Skeletal muscle tissue (tissue), 4 donors: ENCODE data around the gene MX2. TPM values are rescaled to one million over a fixed set of nuclear protein-coding genes. Genes with fewer than 3 reads are reported as not detected.
"Not testable (repeated sequence)": the region's sequence is repeated elsewhere in the genome, so short reads cannot be mapped to it uniquely, and the experiment has no call there.

Source experiments
- H3K27ac ChIP-seq: one replicate; pipeline ENCODE4 v1.7.0; 2013; ENCODE audit warnings: mild to moderate bottlenecking, low read depth, low read length, inconsistent platforms
- H3K27me3 ChIP-seq, 3 donors: one replicate each; pipeline ENCODE4 v1.7.0; 2013; ENCODE audit warnings: low read length in 3 of 3; ENCODE audit not compliant: control insufficient read depth in 3 of 3, insufficient read depth in 3 of 3
- H3K36me3 ChIP-seq, 3 donors: one replicate each; pipeline ENCODE4 v1.7.0; 2013; ENCODE audit warnings: low read length in 3 of 3; ENCODE audit not compliant: control insufficient read depth in 3 of 3, insufficient read depth in 3 of 3
- H3K4me1 ChIP-seq, 3 donors: one replicate each; pipeline ENCODE4 v1.7.0; 2013; ENCODE audit warnings: low read length in 3 of 3, mild to moderate bottlenecking in 3 of 3; ENCODE audit not compliant: control insufficient read depth in 3 of 3, insufficient read depth in 3 of 3
- H3K4me3 ChIP-seq, 3 donors: one replicate each; pipeline ENCODE4 v1.7.0; 2013; ENCODE audit warnings: low read length in 3 of 3
- H3K9ac ChIP-seq, 3 donors: one replicate each; pipeline ENCODE4 v1.7.0; 2013; ENCODE audit warnings: low read length in 3 of 3, mild to moderate bottlenecking in 3 of 3, moderate library complexity in 2 of 3, low read depth in 1 of 3
- H3K9me3 ChIP-seq, 3 donors: one replicate each; pipeline ENCODE4 v1.7.0; 2013; ENCODE audit warnings: low read length in 3 of 3; ENCODE audit not compliant: control insufficient read depth in 3 of 3
- total RNA-seq: library from RNA; depleted of rRNA; stranded (reverse); fragments of >200 nt; gene quantifications from one replicate; pipeline ENCODE4 v1.2.3, GENCODE V29; 2014
- donor health status: Osteomylitis.

MX2 gene
- total RNA-seq: 6.8 TPM

DNA sequence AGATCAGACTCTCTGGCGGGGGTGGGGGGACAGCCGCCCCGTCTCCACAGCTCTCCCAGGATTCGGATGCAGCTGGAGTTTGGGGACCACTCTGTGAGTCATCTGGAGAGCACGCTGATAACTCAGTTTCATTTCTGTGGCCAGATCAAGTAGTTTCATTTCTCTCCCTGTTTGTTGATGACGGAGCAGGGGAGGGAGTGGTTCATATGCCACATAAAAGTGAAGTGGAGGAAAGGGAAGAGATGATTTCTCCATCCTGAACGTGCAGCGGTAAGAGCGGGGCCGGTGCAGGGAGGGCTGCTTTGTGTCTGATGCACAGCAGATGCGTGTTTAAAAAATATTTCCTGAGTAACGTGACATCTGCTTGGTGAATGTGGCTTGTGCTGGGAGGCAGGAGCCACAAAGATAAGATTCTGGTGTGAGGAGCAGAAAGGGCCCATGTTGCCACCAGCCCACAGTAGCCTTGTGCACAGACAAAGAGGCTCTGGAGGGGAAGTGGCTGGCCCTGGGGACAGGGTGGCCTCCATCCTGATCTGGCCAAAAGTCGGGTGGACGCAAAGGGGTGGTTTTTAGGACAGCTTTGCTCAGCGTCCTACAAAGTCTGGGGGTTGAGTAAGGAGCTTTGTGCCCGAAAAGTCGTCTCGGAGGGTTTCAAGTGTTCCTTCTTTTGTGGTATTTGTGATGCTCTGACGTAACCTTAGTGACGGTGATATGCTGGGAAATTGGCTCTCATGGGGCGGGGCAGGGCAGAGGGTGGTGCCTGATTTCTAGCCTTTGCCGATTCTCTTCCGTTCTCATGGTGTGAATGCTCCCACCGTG, at the start of gene MX2:
TSS of gene MX2 (plus strand) at position 242 of the 819 bp plus-strand sequence. CDS start 14,880 bp downstream, outside the sequence.
- H3K27ac ChIP-seq: peak within 1 kb of the TSS; percentile 81
- no peaks in the 10 kb centered on the region for H3K9me3 ChIP-seq
- H3K4me3 ChIP-seq: peak within 1 kb of the TSS; percentile 60 to 76 (median 70)
- H3K27me3 ChIP-seq: peaks cover 0 to 5% (median 0%) of the 10 kb centered on the region in 3 donors
- no peaks in the 10 kb centered on the region for H3K36me3 ChIP-seq
- peaks cover 8 to 17% (median 12%) of the 10 kb centered on the region in 3 donors for H3K4me1 ChIP-seq
- peak within 1 kb of the TSS; percentile 67 to 77 (median 68) for H3K9ac ChIP-seq

DNA sequence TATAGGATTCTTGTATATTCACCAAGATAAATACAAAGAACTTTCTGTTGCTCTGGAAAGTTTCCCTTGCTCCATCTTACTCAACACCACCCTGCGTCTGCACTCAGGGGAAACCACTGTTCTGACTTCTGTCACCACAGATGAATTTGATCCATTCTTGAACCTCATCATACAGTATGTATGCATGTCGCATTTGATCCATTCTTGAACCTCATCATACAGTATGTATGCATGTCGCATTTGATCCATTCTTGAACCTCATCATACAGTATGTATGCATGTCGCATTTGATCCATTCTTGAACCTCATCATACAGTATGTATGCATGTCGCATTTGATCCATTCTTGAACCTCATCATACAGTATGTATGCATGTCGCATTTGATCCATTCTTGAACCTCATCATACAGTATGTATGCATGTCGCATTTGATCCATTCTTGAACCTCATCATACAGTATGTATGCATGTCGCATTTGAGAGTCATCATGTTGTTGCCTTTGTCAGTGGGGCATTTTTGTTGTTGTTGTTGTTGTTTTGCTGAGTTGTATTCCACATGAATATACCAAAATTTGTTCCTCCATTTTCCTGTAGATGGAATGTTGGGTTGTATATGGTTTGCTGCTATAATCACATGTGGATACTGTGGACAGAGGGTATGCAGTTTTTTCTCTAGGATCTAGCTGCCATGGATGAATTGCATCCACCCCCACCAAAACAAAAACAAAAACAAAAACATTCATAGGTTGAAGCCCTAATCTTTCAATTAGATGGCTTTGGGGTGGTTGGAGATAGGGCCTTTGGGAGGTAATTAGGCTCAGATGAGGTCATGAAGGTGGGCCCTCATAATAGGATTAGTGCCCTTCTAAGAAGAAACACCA, 48.3 kb upstream of the MX2 start:
- not testable (repeated sequence) for H3K4me3 ChIP-seq, H3K9me3 ChIP-seq, H3K36me3 ChIP-seq, H3K27ac ChIP-seq, H3K9ac ChIP-seq, H3K4me1 ChIP-seq
- peaks cover 11 to 40% (median 23%) of the 10 kb centered on the region in 3 donors for H3K27me3 ChIP-seq

DNA sequence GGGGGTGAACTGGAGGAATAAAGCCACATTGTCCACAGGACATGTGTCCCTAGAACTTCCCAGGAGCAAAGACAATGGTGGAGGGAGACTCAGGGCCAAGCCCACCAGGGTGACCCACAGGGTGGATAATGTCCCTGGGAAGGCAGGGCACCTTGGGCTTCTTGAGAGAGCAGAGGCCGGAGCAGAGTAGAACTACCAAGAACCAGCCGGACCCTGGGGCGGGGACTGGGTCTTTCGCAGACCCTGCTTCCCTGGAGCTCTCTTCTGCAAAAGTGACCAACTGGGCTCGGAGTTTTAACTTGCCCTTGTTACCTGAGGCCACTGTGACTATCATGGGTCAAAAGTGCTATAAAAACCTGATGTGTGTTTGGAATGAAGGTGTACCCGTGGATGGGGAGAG, 46.1 kb upstream of the MX2 start:
- H3K27ac ChIP-seq: no peak overlapping the region
- no peaks in the 10 kb centered on the region for H3K36me3 ChIP-seq
- peaks cover 0 to 5% (median 3%) of the 10 kb centered on the region in 3 donors for H3K4me1 ChIP-seq
- H3K4me3 ChIP-seq: no peak overlapping the region
- H3K9ac ChIP-seq: no peak overlapping the region
- peaks cover 11 to 33% (median 19%) of the 10 kb centered on the region in 3 donors for H3K27me3 ChIP-seq
- no peaks in the 10 kb centered on the region for H3K9me3 ChIP-seq

DNA sequence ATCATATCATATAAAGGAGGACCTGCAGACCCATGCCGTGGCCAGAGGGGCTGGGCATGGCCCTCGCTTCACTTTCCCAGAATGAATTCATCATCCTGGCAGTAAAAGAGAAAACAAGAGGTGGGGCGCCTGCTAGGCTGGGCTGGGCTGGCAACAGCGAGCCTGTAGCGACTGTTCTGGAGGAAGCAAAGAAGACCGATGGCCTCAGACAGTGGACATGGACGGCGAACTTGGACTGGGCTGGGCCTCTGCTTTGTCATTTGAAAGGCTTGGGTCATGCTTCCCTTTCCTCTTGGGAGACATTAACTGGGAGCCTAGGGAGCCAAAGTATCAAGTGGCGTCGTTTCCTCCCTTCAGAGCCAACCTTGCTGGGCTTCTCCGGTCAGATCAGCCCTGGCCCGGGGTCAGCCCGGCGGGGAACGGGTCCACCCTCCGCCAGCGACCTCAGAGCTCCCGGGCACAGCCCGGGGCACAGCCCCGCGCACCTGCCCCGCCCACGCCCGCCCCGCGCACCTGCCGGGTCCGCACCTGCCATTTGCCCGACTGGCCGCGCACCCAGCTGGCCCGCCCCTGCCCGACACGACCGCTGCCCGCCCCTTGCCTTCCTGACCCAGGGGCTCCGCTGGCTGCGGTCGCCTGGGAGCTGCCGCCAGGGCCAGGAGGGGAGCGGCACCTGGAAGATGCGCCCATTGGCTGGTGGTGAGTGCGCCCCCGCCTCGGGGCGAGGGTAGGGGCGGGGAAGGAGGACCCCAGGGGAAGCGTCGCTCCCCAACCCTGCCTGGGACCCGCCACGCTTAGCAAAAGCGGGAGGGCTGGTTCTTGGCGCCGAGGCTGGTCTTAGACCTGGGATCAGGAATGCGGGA, 45.4 kb upstream of the MX2 start, which contains the start of gene FAM3B:
TSS of gene FAM3B (plus strand) at position 602 of the 863 bp plus-strand sequence. CDS start at position 681, 79 bp downstream.
- H3K36me3 ChIP-seq: no peaks in the 10 kb centered on the region
- no peaks in the 10 kb centered on the region for H3K9me3 ChIP-seq
- H3K4me1 ChIP-seq: peaks cover 0 to 5% (median 3%) of the 10 kb centered on the region in 3 donors
- peaks cover 11 to 34% (median 19%) of the 10 kb centered on the region in 3 donors for H3K27me3 ChIP-seq
- no peak within 1 kb of the TSS for H3K27ac ChIP-seq
- peak within 1 kb of the TSS in 1 of 3 donors; percentile 15 for H3K4me3 ChIP-seq
- no peak within 1 kb of the TSS for H3K9ac ChIP-seq

- Histone ChIP-seq H3K27me3 (peaks cover 11 to 34% (median 19%) of the 10 kb centered on the region in 3 donors), H3K27ac (no peak overlapping the region), H3K4me3 (no peak overlapping the region), H3K4me1 (peaks cover 0 to 5% (median 3%) of the 10 kb centered on the region in 3 donors), H3K9ac (no peak overlapping the region), H3K36me3 (no peaks in the 10 kb centered on the region), H3K9me3 (no peaks in the 10 kb centered on the region)
These were observed 44.8 kb upstream of the MX2 start for GRCh38 chr21:41317063-41317392.

DNA sequence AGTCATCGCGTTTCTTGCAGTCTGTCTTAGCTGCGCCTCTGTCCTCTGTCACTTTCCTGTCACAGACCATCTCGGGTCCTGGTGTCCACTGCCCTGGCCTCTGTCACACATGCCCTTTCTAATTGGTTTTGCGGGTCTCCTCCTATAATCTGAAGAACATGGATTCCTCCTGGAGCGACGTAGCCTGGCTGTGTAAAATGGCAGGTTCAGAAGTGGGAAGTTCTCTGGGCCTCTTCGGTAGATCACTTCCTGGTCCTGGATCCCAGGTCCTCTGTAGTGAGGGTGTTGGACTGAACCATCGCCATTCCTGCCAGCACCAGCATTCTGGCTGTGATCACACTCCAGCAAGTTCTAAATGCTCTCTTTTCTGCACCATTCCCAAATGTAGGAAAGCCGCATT, 44.4 kb upstream of the MX2 start:
- Histone ChIP-seq H3K4me1 (peaks cover 0 to 5% (median 3%) of the 10 kb centered on the region in 3 donors), H3K27me3 (peaks cover 11 to 34% (median 19%) of the 10 kb centered on the region in 3 donors), H3K9me3 (no peaks in the 10 kb centered on the region), H3K9ac (no peak overlapping the region), H3K36me3 (no peaks in the 10 kb centered on the region), H3K27ac (no peak overlapping the region), H3K4me3 (no peak overlapping the region)

DNA sequence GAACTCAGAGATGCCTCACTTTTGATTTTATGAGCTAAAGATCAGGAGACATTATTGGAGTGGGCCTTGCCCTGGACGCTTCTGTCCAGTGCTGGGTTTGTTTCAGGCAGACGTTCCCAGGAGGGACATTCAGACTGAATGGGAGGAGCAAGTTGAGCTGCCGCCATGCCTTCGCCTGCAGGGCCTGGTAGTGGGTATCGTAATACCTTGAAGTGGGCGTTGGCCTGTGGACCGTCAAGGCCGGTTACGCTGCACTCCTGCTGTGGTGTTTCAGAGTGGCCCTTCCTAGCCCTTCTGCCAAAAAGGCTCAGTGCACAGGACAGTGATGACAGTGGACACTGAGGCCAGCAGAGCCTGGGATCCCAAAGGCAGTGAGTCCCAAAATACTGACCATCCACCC, 43.6 kb upstream of the MX2 start:
- Histone ChIP-seq H3K27me3 (peaks cover 16 to 38% (median 19%) of the 10 kb centered on the region in 3 donors), H3K9me3 (no peaks in the 10 kb centered on the region), H3K4me1 (peaks cover 0 to 5% (median 3%) of the 10 kb centered on the region in 3 donors), H3K9ac (no peak overlapping the region), H3K4me3 (no peak overlapping the region), H3K36me3 (no peaks in the 10 kb centered on the region), H3K27ac (no peak overlapping the region)

- Histone ChIP-seq H3K9ac (no peak overlapping the region), H3K27me3 (peaks cover 16 to 38% (median 17%) of the 10 kb centered on the region in 3 donors), H3K9me3 (no peaks in the 10 kb centered on the region), H3K4me3 (no peak overlapping the region), H3K4me1 (peaks cover 0 to 5% (median 3%) of the 10 kb centered on the region in 3 donors), H3K27ac (no peak overlapping the region), H3K36me3 (no peaks in the 10 kb centered on the region)
These were observed 42.6 kb upstream of the MX2 start for GRCh38 chr21:41319273-41319672.

DNA sequence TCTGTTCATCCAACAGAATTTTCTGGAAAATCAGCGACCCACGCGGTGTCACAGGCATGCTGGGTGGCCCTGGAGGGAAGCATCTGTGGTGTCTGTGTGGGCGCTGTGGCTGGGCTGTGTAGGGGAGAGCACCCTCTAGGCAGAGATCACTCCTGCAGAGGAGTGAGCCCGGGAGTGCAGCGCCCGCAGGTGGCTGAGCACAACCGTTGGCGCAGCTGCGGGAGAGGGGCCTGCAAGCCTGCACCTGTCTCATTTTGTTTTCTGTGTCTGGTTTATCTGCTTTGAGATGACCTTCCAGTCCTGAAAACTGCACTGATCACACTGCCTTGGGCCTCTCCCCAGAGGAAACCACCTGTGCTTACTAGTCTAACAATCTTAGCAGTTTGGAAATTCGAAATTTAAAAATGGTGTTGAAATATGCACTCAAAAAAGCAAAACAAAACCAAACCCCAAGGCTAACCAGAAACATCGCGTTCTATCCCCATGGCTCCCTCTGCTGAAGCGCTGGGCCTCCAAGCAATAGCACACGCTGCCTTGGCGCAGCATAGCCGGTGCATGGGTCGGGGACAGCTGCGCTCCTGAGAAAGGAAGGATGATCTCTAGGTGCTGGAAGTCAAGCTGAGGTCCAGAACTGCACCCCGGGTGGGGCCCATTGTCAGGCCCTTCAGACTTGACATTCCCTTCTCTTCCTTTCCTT, 40.5 kb upstream of the MX2 start:
- peaks cover 5 to 28% (median 6%) of the 10 kb centered on the region in 3 donors for H3K27me3 ChIP-seq
- H3K4me3 ChIP-seq: no peak overlapping the region
- no peaks in the 10 kb centered on the region for H3K9me3 ChIP-seq
- H3K4me1 ChIP-seq: peaks cover 0 to 2% (median 0%) of the 10 kb centered on the region in 3 donors
- no peak overlapping the region for H3K9ac ChIP-seq
- H3K27ac ChIP-seq: no peak overlapping the region
- no peaks in the 10 kb centered on the region for H3K36me3 ChIP-seq
